ENCODE measurements around the gene MED27. TPM values are rescaled to one million over a fixed set of nuclear protein-coding genes. Genes with fewer than 3 reads are reported as not detected.

MED27 gene
- total RNA-seq, 4 donors from 2014 or later, result 12.9 to 21.8 (median 20.0) TPM

DNA sequence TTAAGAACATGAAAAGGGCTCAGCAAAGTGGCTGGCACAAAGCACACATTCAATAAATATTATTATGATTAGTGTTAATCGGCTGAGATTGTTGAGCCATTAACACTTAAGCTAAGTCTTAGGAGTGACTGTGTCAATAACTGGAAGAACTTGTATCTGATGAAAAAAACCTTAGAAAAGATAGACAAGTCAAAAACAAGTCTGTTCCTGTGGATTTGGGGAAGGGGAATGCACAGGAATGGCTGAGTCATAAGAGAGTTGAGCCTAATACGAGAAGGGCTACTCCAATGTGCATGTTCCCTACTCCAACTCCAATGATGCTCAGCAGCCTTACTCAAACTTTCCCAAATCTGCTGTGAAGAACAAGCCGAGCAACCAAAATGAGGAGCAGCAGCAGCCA lies 53.9 kb downstream of the MED27 start:
- no peak overlapping the region for H3K4me3 ChIP-seq
- H3K36me3 ChIP-seq, result no peaks in the 10 kb centered on the region
- H3K27ac ChIP-seq (replicated peaks in 1 of 4), result no peak overlapping the region
- 98% methylated on average over 3 of the region's 3 CpGs for WGBS
- no peak for DNase-seq (ENCODE audit: extremely low spot score)
- no peak for TF ChIP-seq POLR2AphosphoS5 (IDR thresholded peaks at IDR 0.05)
- no peak for TF ChIP-seq EP300 (IDR thresholded peaks at IDR 0.05)
- no peak for TF ChIP-seq CTCF (IDR thresholded peaks at IDR 0.05)
- no peak for TF ChIP-seq POLR2A (IDR thresholded peaks at IDR 0.05; ENCODE audit: low read depth)
- H3K27me3 ChIP-seq, result no peaks in the 10 kb centered on the region
- H3K4me1 ChIP-seq, result peaks cover 6 to 53% (median 27%) of the 10 kb centered on the region in 4 donors
- H3K9me3 ChIP-seq, result no peaks in the 10 kb centered on the region
- intact Hi-C loops (cut with DNase I), result no loop called here

DNA sequence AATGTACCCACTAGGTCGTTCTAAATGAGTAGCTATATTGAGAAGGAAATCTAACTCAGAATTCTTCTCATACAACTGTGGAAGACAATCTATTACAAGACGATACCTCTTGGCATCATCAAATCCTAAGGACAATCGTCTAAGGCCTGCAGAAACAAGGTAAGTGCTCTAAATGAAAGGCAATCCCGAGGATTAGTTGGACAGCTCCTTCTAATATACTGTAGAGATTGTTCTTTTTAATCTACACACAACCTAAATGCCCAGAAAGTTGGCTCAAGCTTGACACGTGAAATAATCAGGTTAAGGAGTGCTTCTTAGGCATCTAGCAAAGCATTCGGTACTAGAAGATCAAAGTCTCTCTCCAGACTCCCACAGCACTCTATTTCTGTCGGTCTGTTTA lies 55.1 kb downstream of the MED27 start:
- Histone ChIP-seq H3K27ac (replicated peaks in 1 of 4) (no peak overlapping the region), H3K27me3 (no peaks in the 10 kb centered on the region), H3K9me3 (no peaks in the 10 kb centered on the region), H3K36me3 (no peaks in the 10 kb centered on the region), H3K4me3 (no peak overlapping the region), H3K4me1 (peaks cover 6 to 57% (median 27%) of the 10 kb centered on the region in 4 donors)
- DNase-seq (ENCODE audit: extremely low spot score), result no peak
- TF ChIP-seq POLR2AphosphoS5 (IDR thresholded peaks at IDR 0.05) (no peak), EP300 (IDR thresholded peaks at IDR 0.05) (no peak), POLR2A (IDR thresholded peaks at IDR 0.05; ENCODE audit: low read depth) (no peak), CTCF (IDR thresholded peaks at IDR 0.05) (no peak)
- 87% methylated on average over 7 of the region's 7 CpGs for WGBS
- intact Hi-C loops (cut with DNase I), result no loop called here

DNA sequence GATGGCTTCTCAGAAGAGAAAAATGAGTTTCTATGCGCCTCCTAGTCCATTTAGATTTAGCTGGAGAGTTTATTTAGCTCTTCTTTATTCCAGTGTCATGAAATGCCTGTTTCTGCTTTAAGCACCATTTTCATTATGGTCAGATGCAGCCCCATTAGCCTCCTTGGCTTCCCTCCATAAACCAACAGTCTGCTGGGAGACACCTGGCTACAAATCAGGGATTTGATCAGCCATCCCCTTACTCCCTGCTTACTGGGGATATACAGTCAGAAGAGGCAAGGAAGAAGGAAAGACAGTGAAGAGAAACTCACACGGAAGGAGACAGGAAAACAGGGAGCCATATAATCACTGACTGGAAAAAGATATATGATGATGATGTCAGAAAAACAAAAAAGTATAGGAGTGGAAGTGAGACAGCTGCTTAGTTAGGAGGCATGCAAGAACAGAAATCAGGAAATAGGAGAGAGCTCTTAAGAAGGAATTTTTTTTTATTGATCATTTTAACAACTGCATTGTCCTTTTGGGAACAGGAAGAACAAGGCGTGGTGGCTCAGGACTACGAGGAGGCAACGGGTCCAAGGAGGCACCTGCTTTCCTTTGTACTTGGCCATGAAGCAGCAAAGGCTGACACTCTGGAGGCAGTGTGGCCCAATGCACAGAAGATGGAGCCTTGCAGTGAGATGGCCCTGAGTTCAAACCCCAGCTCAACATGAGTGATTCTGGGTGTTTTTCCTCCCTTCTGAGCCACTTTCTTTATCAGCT lies 56.1 kb downstream of the MED27 start:
- H3K4me1 ChIP-seq, result peaks cover 6 to 61% (median 31%) of the 10 kb centered on the region in 4 donors
- intact Hi-C loops (cut with DNase I), result no loop called here
- H3K27me3 ChIP-seq, result no peaks in the 10 kb centered on the region
- H3K36me3 ChIP-seq, result no peaks in the 10 kb centered on the region
- WGBS, result 77% methylated on average over 5 of the region's 5 CpGs
- DNase-seq (ENCODE audit: extremely low spot score), result no peak
- TF ChIP-seq POLR2AphosphoS5 (IDR thresholded peaks at IDR 0.05) (no peak), POLR2A (IDR thresholded peaks at IDR 0.05; ENCODE audit: low read depth) (no peak), CTCF (IDR thresholded peaks at IDR 0.05) (no peak), EP300 (IDR thresholded peaks at IDR 0.05) (no peak)
- no peak overlapping the region for H3K27ac ChIP-seq (replicated peaks in 1 of 4)
- no peak overlapping the region for H3K4me3 ChIP-seq
- H3K9me3 ChIP-seq, result no peaks in the 10 kb centered on the region

DNA sequence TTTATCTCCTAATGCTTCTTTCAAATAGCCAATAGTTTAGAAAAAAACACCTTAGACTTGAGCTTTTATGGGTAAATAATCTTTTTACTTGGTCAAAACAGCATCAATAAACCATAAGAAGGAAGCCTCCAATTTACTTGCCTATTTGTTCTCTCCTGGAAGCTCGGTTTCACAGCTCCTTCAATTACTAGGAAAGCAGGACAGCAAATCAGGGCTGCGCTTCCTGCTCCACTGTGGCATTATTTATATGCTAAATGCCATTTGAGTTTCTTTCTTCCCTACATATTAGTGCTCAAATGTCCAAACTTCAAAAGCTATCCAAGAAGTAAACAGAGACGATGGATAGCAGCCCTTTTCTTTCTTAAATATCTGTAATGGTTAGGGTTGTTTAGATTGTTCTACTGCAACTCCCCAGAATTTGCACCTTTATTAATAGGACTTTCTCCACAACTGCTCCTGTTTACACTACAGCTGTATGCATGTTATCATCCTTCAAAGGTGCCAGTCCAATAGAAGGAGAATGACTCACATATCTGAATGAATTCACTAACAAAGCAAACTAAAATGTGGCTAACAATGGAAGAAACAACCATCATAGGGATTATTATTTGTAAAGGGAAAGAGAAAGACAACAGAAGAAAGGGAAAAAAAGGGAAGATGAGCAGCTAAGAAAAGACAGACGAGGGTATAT lies 58.7 kb downstream of the MED27 start:
- DNase-seq (ENCODE audit: extremely low spot score), result no peak
- no peaks in the 10 kb centered on the region for H3K36me3 ChIP-seq
- 56% methylated on average over 4 of the region's 4 CpGs for WGBS
- intact Hi-C loops (cut with DNase I), result no loop called here
- TF ChIP-seq POLR2AphosphoS5 (IDR thresholded peaks at IDR 0.05) (no peak), POLR2A (IDR thresholded peaks at IDR 0.05; ENCODE audit: low read depth) (no peak), CTCF (IDR thresholded peaks at IDR 0.05) (no peak), EP300 (IDR thresholded peaks at IDR 0.05) (no peak)
- peaks cover 0 to 40% (median 17%) of the 10 kb centered on the region in 4 donors for H3K4me1 ChIP-seq
- H3K9me3 ChIP-seq, result no peaks in the 10 kb centered on the region
- no peak overlapping the region for H3K4me3 ChIP-seq
- H3K27ac ChIP-seq (replicated peaks in 1 of 4), result no peak overlapping the region
- H3K27me3 ChIP-seq, result no peaks in the 10 kb centered on the region
